ENCODE results near the gene TSPAN18.

TSPAN18 gene

GRCh38 chr11:44936525-44936924 lies 209.8 kb downstream of the TSPAN18 start:
- FAIRE-seq, result no peak
- peak; percentile 84 for TF ChIP-seq CTCF (IDR thresholded peaks at IDR 0.05; ENCODE audit: insufficient read depth, missing control alignments)

GRCh38 chr11:44936951-44937543 lies 210.3 kb downstream of the TSPAN18 start:
- no peak for TF ChIP-seq CTCF (IDR thresholded peaks at IDR 0.05; ENCODE audit: insufficient read depth, missing control alignments)
- FAIRE-seq (no peak), DNase-seq (ENCODE audit: insufficient read length, low spot score) (peak; percentile 43)

More at GRCh38 chr11:44936525-44936924, 209.8 kb downstream of the TSPAN18 start:
- DNase-seq (ENCODE audit: insufficient read length, low spot score), result peak; percentile 77

DNA sequence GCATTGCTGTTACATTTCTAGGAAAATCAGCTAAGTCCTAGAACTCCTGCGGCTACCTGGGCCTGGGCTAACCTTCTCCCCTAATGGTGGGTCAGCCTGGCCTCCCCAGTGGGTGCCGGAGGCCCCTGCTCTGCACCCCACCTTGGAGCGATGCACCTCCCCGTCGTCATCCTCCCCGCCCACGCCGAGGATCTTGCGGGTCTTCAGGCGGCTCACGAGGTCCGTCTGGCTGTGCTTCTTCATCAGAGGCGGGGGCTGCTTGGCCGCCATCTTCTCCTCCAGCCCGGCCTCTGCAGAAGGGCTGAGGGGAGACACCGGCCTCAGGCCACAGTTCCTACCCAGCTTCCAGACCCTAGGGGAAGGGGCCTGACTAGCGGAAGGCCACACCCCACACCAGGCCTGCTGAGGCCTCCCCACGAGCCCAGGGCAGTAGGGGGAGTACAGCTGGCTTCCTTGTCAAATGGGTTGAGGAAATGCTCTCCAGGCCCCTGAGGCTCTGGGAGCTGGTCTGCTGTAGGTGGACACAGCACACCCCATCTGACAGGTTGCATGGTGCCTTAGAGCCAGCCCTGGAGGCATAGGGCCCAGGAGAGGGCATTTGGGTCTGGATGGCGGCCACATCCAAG lies 211.4 kb downstream of the TSPAN18 start:
- no peak for FAIRE-seq
- TF ChIP-seq CTCF (IDR thresholded peaks at IDR 0.05; ENCODE audit: insufficient read depth, missing control alignments), result no peak
- DNase-seq (ENCODE audit: insufficient read length, low spot score), result no peak

GRCh38 chr11:44939673-44940395 lies 213.1 kb downstream of the TSPAN18 start:
- no peak for FAIRE-seq
- peak; percentile 13 for TF ChIP-seq CTCF (IDR thresholded peaks at IDR 0.05; ENCODE audit: insufficient read depth, missing control alignments)
- no peak for DNase-seq (ENCODE audit: insufficient read length, low spot score)

- no peak for FAIRE-seq
- no peak for TF ChIP-seq CTCF (IDR thresholded peaks at IDR 0.05; ENCODE audit: insufficient read depth, missing control alignments)
- DNase-seq (ENCODE audit: insufficient read length, low spot score), result no peak
Observed at GRCh38 chr11:44940404-44940803, 213.6 kb downstream of the TSPAN18 start.

GRCh38 chr11:44940835-44941234 lies 214.1 kb downstream of the TSPAN18 start:
- no peak for FAIRE-seq
- no peak for TF ChIP-seq CTCF (IDR thresholded peaks at IDR 0.05; ENCODE audit: insufficient read depth, missing control alignments)
- no peak for DNase-seq (ENCODE audit: insufficient read length, low spot score)

All from D721Med (cell line).